Hippocampal formation (tissue), 2 donors: ENCODE results near the gene TPCN1.

Experiments
- DNase-seq, 2 donors: peaks; one replicate each; lab custom pipeline; 2025; lab: John Stamatoyannopoulos, UW

Gene TPCN1

DNA sequence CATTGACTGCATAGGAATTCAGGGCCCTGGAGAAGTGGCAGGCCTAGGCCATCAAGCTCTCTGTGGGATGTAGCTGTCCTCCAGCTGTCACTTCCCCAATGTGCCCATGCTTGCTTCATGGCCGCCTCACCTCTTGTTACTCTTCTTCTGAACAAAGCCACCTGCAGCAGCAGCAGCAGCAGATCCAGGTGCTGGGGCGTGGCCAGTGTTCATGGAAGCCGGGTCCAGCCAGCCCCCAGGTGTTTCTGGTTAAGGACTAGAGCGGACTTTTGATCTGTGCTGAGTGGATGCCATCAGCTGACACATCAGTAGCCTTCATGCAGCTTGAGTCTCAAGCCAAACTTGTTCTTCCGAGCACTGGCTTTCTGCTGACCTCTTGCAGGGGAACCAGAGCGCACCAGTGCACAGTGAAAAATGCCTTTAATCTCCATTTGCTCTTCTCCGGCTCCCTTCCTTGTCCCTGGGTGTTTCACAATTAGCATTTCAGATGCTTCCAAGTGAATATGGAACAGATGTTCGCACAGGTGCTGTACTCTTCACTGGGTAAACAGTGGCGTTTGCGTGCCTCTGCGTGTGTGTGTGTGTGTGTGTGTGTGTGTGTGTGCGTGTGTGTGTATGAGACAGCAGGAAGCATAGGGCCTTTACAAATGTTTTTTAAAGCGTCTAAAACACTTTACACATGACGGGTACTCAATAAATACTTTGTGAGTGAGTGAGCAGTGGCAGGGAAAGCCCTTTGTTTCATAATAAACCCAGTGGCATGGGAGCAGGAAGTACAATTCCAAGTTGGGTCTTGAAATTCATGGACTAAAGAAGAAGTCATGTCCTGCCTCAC is 20.1 kb downstream of the TPCN1 start:
- DNase-seq = peak in 1 of 2 donors; percentile 55

DNA sequence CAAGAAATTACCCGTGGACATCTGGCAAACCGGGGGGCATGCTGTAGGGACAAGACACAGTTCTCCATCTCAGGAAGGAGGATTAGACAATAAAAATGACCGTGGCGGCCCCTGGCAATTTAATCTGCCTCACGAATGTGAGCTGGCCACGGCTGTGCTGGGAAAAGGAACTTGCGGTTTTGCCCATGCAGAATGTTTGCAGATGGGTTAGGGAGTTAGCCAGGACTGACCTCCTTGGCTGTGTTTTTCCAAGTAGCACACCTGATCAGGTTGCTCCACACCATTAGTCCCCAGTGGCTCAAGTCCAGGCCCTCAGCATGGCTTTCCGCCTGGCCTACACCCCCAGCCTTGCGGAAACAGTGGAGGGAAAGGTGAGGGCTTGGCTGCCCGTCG is 20.8 kb downstream of the TPCN1 start:
- DNase-seq = no peak

DNA sequence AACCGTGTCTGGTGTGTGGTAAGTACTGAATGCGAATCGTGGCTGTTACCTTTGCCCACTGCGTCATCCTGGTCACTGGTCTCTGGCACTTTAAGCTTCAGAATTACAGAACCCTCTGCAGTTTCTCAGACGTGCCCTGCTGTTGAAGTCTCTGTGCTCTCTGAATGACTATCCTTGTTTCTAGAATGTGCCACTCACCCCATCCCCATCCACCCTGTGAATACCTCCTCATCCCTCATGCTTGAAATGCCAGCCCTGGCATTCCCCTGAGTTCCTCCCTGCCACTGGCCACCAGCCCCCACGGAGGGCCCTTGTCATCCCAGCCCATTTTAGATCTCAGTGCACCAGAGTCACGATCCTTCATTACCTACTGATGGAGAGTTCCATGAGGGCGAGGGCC is 21.3 kb downstream of the TPCN1 start:
- DNase-seq = no peak

DNA sequence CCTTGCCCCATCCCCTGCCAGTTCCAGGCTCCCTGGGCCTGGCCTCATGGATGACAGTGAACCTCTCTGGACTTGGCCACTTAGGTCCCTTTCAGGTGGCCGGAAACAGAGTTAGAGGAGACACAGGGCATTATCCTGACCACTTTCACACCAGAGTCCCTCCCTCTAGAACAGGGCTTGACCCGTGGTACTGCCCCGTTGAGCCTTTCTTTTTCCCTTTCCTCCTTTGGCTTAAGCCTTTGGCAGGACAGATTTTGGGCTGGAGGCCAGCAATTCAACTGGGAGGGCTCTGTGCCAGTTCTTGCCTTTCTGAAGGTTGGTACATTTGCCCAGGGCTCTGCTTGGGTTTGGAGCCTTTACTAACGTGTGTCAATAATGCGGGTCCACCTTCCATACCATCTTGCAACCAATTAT is 22.8 kb downstream of the TPCN1 start:
- peak; percentile 57 to 74 for DNase-seq

DNA sequence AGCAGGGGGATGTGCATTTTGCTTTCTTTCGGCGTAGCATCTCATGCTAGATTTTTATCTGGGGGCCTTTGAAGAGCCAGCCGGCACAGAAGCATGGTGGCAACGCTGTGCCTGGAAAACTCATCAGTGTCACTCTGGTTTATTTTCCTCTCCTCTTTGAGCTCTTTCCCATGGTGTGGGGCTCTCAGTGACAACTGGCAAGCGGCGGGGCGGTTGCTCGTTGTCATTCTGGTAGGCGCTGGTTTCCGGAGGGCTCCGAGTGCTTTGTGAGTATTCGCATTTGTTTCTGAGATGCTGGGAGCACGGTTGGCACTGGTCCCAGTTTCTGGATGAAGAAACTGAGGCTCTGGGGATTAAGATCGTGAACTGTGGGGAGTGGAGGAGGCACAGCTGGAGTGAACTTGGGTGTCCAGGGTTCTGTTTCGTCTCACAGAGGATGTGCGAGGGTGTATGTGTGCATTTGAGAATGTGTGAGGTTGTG is 23.3 kb downstream of the TPCN1 start:
- peak in 1 of 2 donors; percentile 58 for DNase-seq

DNA sequence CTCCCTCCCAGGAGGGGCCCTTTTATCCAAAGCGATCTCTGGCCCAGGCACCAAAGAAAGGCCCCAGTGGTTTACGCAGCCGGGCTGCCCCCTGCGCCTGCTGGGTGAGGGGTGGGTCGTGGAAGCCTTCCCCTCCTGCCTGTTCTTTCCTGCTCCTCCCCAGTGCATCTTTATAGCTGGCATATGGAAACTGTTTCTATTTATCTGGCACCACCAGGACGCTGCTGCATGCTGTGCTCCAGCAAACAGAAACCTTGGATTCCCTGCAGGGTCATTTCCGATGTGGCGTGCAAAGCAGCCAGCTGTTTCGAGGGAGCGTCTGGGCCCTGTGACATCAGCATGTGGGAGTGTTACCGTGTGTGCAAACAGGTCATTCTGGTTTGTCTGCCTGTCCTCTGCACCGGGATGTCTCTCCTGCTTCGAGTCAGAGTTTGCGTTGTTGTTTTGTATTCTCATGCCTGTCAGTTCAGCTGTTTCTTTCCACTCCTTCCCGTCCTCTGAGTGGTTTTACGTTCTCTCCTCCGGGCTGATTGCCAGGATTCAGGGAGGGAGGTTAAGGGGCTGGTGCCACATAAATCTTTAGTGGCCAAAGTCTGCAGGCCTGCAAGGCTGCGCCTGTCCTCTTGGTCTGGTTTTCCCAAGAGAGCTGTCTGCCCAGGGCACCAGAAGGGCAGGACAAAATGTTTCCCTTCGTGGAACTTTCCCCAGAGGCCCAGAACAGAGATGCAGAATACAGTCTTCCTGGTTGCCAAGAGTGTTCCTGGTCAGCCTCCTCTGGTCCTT is 24.6 kb downstream of the TPCN1 start:
- DNase-seq = peak in 1 of 2 donors; percentile 60

DNA sequence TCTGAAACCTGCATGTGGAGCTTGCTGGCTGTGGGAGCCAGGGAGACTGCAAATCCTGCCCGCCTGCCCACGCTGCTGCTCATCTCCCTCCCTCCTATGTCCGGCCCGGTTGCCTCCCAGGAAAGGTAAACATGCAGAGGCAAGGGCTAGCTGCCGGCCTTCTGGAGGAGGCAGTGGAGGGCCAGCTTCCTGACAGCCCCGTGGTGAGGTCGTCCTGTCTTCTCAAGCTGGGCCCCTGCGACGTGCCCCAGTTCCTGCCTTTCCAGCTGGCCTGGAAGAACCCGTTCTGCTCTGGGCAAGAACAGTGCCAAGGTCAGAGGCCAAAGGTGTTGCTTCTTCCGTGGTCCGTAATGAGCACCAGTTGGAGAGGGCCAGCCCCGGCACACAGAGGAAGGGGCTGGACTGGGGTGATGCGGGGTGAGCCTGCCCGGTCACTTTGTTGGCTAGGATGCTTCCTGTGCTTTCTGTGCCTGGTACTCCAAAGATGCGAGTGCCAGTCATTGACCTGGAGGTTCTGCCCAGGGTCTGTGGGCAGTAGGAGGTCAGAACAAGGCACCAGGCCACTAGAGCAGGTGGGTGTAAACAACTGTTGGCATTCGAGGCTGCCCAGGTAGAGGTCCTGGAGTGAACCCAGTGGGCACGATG is 25.3 kb downstream of the TPCN1 start:
- DNase-seq = no peak

DNA sequence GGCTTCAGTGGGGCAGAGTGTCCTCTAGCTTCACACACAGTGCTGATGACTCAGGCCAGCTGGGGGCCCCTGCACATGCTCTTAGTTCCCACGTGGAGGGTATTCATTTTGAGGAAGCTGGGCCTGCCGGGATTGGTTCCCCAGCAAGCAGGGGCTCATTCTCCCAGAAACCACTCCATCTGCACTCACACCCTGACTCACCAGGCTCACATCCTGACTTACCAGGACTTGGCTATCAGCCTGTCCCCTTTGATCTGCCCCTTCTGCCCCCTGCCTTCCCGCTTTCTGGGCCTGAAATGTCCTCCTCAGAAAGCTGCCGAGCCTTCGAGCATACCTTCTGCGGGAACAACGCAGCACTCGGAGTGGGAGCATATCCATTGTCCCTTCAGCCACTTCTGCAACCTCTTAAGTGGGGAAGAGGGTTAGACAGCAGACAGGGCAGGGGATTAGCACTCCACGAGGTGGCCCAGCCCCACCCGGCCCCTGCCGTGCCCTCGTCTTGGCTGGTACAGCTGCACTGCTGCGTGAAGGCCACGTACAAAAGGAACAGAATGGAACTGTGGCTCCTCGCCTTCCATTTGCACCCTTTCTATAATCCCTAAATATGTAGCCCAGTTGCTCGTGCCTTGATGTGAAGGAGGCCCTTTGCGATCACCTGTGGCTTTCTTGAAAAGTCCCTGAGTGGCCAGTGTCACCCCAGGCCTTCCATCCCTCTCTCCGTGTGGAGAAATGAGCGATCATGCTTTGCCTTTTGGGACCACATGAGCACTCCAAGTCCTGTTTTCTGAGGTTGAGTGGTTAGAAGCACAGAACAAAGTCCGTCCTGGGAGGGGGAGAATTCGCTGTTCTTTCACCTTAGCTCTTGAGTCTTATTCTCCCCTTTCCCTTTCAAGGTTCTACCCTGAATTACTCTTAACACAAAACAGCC is 26.1 kb downstream of the TPCN1 start:
- no peak for DNase-seq

DNA sequence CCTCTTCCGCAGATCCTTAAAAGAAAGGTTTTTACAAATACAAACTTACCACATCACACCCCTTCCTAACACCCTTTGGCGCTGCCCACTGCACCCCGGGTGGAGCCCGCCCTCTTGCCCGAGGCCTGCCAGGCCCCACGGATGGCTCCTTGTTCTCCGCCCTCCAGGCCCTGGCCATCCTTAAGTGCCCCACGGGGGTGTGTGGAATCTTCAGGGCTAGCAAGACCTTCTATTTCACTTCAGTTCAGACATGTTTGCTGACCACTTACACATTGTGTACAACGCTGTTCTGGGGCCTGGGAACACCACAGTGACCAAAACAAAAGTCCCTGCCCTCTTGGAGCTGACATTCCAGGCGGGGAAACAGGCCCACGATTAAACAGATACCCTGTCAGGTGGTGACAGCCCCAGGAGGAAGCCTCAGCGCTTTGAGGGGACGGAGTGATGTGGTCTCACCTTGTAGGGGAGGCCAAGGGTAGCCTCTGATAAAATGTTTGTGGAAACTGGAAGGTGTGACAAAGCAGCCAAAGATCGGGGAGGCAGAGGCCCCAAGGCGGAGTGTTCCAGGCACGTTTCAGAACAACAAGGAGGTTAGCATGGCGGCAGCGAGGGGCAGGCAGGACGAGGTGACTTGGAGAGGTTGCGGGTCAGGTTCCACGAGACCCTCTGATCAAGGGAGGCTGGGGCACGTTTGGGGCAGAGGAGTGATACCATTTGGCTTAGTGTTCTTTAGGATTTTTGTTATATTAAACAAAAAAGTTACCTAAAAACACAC is 27.0 kb downstream of the TPCN1 start:
- DNase-seq = no peak

DNA sequence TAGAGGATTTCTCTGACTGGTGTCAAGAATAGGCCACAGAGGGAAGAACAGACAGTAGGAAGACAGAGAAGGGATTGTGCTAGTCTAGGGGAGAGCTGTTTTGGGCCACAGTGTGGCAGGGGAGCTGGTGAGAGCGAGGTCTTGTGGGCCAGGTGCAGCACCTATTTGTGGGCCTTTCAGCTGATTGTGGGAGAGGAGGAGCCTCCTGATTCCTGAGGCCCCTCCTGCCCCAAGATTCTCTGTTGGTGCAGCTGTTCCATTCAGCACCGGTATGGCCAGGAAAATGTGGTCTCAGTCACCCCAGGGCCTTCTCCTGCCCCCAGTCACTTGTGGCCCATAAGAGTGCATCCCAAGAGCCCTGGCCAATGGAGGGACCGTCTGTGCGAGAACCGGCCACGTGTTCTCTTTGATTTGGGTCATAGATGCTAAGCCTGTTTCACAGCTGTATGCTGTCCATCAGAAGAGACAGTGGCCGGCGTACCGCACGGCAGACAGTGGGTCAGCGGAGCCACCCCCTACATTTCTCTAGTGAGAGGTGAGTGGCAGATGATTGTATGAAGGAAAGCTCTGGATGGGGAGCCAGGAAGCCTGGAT is 27.7 kb downstream of the TPCN1 start:
- DNase-seq = no peak

DNA sequence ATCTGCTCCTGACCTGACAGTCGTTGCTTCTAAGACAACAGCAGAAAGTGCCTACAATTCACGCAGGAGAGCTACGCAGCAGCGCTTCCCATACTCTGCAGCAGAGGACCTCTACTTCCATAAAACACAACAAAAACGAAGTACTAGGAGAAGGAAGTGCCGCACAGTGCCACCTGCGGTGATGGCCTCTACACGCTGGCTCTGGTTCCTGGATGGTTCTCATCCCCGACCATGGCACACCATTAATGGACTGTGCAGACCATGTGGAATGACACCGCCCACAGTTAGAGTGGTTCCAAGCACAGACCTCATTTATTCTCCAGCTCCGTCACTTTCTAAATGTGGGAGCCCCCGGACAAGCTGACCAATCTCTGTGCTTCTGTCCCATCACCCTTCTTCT is 28.3 kb downstream of the TPCN1 start:
- no peak for DNase-seq

DNA sequence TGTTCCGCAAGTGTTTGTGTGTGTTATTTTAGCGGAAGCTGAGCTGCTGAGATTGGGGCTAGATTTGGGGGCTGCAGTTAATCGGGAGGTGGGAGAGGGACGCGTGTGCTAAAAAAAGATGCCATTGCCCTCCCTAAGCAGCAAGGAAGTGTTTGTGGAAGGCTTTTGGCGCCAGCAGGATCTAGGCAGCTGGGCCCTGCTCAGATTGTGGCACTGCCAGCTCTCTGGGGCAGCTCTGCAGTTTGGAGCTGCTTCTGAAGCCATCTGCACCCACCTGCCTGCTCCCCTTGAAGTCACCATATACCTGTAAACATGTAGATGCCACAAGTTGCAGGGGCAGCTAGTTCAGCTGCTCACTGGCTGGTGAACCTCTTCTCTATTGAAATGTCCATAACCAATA is 28.8 kb downstream of the TPCN1 start:
- no peak for DNase-seq

DNA sequence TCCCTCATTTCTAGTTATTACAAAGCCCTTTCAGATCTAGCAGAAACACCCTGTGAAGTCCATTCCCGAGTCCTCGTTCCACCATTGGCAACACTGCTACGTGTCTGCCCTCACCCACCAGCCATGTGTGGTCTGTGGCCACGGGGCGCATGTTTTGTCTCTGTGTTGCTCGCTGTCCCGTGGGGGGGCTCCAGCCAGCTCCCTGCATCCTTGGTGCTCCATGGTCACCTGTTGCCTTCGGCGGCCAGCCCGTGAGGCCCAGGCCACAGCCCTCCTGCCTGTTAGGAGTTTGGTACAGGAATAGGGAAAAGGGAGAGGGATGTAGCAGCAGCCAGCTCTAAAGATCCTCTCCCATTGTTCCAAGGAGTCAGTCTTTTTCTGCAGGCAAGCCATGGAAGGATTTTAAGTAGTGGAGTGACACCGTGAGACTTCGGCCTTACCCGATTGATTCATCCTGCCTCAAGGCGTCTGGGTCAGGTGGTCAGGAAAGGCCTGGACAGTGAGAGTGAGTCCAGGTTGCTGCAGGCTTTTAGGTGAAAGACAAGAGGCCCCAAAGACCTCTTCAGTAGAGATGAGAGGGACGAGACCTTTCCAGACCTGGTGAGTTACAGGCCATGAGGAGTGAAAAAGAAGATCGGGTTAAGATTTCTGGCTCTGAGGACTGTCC is 30.3 kb downstream of the TPCN1 start:
- DNase-seq = no peak

DNA sequence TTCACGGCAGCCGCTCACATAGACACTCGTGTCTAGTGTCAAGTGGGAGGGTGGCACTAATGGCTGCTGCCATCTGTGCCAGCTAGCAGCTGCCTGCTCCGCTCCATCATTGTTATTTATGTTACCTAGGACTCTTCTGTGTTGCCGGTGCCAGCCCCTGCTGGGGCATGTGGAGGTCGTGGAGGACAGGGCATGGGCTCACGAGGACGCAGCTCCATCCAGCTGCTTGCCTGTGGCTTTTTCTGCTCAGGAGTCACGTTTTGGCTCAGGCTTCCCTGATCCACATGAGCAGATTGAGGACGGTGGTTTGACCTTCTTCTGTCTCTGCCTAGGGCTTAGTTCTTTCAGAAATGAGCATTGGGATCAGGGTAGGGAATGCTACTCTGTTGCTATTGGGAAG is 31.2 kb downstream of the TPCN1 start:
- no peak for DNase-seq

DNA sequence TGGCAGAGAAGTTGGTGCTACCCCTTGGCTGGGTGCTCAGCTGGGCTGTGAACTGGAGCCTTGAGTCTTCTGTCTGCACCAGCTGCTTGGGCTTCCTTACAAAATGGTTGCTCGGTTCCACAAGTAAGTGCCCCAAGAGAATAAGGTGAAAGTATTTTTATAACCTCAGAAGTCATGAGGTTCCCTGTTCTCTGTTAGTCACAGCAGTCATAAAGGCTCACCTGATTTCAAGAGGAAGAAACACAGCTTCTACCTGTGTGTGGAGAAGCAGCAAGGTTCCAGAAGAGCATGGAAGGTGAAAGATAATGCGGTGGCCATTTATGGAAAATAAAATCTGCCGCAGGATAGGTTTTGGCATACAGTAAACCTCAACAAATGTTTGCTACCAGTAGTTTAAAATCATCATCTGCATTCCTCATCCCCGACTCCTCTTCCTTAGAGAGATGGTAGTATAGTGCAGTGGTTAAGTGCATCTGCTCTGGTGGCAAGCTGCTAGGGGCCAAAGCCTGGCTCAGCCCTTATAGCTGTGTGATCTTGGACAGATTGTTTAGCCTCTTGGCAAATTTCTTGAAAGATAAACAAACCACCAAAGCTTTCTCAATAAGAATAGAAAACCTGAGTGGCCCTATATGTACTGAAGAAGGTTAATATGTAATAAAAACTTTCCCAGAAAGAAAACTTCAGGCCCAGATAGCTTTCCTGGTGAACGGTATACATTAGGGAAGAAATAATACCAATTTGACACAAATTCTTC is 32.4 kb downstream of the TPCN1 start:
- DNase-seq = no peak

DNA sequence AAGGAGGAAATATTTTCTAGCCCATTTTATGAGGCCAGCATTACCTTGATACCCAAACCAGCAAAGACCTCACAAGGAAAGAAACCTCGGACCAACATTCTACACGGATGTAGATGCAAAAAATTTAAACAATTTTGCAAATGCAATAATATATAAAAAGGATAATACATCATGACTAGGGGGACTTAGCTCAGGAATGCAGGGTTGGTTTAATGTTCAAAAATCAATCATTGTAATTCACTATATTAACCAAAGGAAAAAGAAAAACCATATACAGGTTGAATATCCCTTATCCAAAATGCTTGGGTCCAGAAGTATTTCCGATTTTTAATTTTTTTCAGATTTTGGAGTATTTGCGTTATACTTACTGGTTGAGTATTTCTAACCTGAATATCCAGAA is 33.0 kb downstream of the TPCN1 start:
- no peak for DNase-seq

DNA sequence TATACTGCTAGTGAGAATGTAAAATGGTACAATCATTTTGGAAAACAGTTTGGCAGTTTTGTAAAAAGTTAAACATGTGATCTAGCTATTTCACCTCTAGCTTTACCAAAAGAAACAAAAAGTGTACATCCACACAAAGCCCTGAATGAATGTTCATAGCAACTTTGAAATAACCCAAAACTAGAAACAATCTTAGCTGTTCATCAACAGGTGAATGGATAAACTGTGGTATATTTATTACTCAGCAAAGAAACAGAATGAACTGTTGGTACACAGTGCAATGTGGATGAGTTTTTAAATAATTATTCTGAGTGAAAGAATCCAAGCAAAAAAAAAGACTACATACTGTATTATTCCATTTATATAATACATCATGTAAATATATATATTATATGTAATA is 36.3 kb downstream of the TPCN1 start:
- DNase-seq = no peak

DNA sequence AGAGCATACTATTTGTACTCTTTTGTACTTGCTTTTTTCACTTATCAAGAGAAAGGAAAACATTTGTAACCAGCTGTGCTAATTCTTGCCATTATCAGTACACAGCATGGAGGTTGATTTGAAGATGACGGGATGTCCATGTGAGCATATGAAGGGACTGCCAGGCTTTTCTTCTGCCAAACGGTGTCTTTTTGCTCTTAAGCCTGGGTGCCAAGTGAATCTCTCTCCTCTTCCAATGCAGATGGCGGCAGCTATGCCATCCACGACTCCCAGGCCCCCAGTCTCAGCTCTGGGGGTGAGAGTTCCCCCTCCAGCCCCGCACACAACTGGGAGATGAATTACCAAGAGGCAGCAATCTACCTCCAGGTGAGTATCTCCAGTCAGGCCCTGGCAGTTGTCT is 38.9 kb downstream of the TPCN1 start:
- DNase-seq = no peak
